HCEC 1CT (cell line): ENCODE results near the gene FYN.

Experiments
- DNase-seq: peaks from one replicate; pipeline ENCODE4 v3.0.0-alpha.2; 2017

The FYN gene

GRCh38 chr6:111766201-111766857, 106.9 kb downstream of the FYN start:
- no peak for DNase-seq

GRCh38 chr6:111765763-111766162, 107.5 kb downstream of the FYN start:
- DNase-seq = no peak

- DNase-seq = no peak
Measured at GRCh38 chr6:111764238-111765175, 108.7 kb downstream of the FYN start.

- DNase-seq = peak; percentile 45
Measured at GRCh38 chr6:111763381-111763780, 109.9 kb downstream of the FYN start.

- DNase-seq = no peak
Measured at GRCh38 chr6:111761783-111762312, 111.4 kb downstream of the FYN start.

- DNase-seq = no peak
Measured at GRCh38 chr6:111761212-111761611, 112.0 kb downstream of the FYN start.

- DNase-seq = peak; percentile 77
Measured at GRCh38 chr6:111759836-111760785, 113.1 kb downstream of the FYN start.

- DNase-seq = no peak
Measured at GRCh38 chr6:111759331-111759835, 113.9 kb downstream of the FYN start.

GRCh38 chr6:111758608-111759329, 114.5 kb downstream of the FYN start:
- DNase-seq = no peak

GRCh38 chr6:111757342-111757741, 115.9 kb downstream of the FYN start:
- DNase-seq = peak; percentile 76

- no peak for DNase-seq
Measured at GRCh38 chr6:111754423-111754822, 118.8 kb downstream of the FYN start.

GRCh38 chr6:111753573-111753972, 119.7 kb downstream of the FYN start:
- no peak for DNase-seq

GRCh38 chr6:111752476-111752875, 120.8 kb downstream of the FYN start:
- no peak for DNase-seq

- no peak for DNase-seq
Measured at GRCh38 chr6:111750753-111751673, 122.2 kb downstream of the FYN start.

- no peak for DNase-seq
Measured at GRCh38 chr6:111750153-111750552, 123.1 kb downstream of the FYN start.

- DNase-seq = no peak
Measured at GRCh38 chr6:111748231-111748647, 125.0 kb downstream of the FYN start.

GRCh38 chr6:111747829-111748228, 125.4 kb downstream of the FYN start:
- no peak for DNase-seq

- DNase-seq = no peak
Measured at GRCh38 chr6:111747396-111747795, 125.9 kb downstream of the FYN start.

- no peak for DNase-seq
Measured at GRCh38 chr6:111746983-111747382, 126.3 kb downstream of the FYN start.

- DNase-seq = no peak
Measured at GRCh38 chr6:111745636-111746035, 127.6 kb downstream of the FYN start.

GRCh38 chr6:111745186-111745585, 128.1 kb downstream of the FYN start:
- DNase-seq = no peak
